ENCODE data around the gene ELP4.
"Not testable (repeated sequence)": the region's sequence is repeated elsewhere in the genome, so short reads cannot be mapped to it uniquely, and the experiment has no call there.

ELP4 gene

GRCh38 chr11:31555938-31556337, 46.4 kb downstream of the ELP4 start:
- no peak for DNase-seq (ENCODE audit: low read depth)

GRCh38 chr11:31558001-31558400, 48.4 kb downstream of the ELP4 start:
- no peak for DNase-seq (ENCODE audit: low read depth)

- no peak for DNase-seq (ENCODE audit: low read depth)
Measured at GRCh38 chr11:31560842-31561476, 51.4 kb downstream of the ELP4 start.

DNA sequence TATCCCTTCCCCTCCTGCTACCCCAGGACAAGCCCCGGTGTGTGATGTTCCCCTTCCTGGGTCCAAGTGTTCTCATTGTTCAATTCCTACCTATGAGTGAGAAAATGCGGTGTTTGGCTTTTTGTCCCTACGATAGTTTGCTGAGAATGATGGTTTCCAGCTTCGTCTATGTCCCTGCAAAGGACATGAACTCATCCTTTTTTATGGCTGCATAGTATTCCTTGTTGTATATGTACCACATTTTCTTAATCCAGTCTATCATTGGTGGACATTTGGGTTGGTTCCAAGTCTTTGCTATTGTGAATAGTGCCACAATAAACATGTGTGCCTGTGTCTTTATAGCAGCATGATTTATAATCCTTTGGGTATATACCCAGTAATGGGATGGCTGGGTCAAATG, 55.0 kb downstream of the ELP4 start:
- DNase-seq (ENCODE audit: low read depth): not testable (repeated sequence)

GRCh38 chr11:31574133-31574532, 64.6 kb downstream of the ELP4 start:
- not testable (repeated sequence) for DNase-seq (ENCODE audit: low read depth)

GRCh38 chr11:31575764-31576163, 66.2 kb downstream of the ELP4 start:
- DNase-seq (ENCODE audit: low read depth): not testable (repeated sequence)

GRCh38 chr11:31579412-31579811, 69.8 kb downstream of the ELP4 start:
- DNase-seq (ENCODE audit: low read depth): not testable (repeated sequence)

DNA sequence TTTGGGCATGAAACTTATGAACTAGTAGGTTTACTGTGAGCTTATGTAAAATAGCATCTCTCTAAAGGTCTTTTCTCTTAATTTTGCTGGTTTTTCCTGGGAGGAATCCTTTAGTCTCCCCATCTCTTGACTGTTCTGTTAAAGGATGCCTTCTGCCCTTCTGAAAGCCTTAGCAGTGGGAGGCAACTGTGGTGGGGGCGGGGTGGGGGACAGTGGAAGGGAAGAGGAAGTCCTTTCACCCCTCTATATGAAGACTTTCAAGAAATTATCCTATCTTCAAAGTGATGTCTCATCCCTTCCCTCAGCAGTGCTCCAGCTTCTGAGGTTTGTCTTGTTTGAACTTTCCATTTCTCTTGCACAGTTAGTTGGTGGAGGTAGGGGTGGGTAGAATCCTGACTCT, 73.1 kb downstream of the ELP4 start:
- DNase-seq (ENCODE audit: low read depth): no peak

DNA sequence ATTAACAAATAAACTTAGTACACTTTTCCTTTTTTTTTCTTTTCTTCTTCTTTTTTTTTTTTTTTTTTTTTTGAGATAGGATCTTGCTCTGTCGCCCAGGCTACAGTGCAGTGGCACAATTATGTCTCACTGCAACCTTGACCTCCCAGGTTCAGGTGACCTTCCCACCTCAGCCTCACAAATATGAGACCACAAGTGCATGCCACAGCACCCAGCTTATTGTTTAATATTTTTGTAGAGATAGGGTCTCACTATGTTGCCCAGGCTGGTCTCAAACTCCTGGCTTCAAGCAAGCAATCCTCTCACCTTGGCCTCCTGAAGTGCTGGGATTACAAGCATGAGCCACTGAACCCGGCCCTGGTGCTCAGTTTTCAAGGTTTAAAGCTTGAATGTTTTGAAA, 88.9 kb downstream of the ELP4 start:
- DNase-seq (ENCODE audit: low read depth): no peak

GRCh38 chr11:31601635-31602282, 92.2 kb downstream of the ELP4 start:
- no peak for DNase-seq (ENCODE audit: low read depth)

- no peak for DNase-seq (ENCODE audit: low read depth)
Measured at GRCh38 chr11:31606893-31607292, 97.3 kb downstream of the ELP4 start.

GRCh38 chr11:31607914-31608313, 98.3 kb downstream of the ELP4 start:
- DNase-seq (ENCODE audit: low read depth): no peak

DNA sequence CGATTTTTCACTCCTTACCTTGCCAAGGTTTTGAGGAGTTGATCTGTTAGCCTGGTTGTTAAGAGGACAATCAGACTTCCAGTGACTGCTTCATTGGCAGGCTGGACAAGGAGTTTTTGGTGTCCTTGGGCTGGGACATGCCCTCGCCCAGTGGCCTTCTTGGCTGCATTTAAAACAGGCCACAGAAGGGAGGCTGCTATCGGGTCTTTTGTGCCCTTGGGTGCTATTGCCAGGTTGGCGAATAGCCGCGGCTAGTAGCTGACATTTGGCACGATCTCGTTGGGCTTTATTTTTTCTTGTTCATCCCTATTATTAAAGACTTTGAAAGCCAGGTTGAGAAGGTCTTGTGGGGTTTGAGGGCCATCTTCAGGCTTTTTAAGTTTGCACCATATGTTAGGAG, 99.4 kb downstream of the ELP4 start:
- DNase-seq (ENCODE audit: low read depth): no peak

- DNase-seq (ENCODE audit: low read depth): no peak
Measured at GRCh38 chr11:31610544-31610943, 101.0 kb downstream of the ELP4 start.

GRCh38 chr11:31617246-31617645, 107.7 kb downstream of the ELP4 start:
- no peak for DNase-seq (ENCODE audit: low read depth)

- no peak for DNase-seq (ENCODE audit: low read depth)
Measured at GRCh38 chr11:31619980-31620379, 110.4 kb downstream of the ELP4 start.

DNA sequence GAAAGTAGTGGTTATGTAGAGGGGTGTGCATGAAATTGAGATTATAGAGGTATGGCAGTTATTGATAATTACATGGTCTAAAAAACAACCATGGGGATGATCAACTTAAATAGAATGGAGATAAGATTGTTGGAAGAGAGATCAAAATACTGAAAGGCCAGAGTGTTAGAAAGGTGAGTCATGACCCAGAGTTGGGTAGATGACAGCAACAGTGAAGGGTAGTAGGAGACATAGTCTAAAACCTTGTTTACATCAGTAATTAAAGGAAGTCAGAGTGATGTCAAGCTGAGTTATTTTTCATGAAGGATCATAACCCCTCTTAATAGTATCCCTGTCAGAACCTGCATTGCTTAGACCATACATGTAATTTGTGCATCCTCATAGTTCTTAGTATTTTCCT, 110.9 kb downstream of the ELP4 start:
- DNase-seq (ENCODE audit: low read depth): no peak

- DNase-seq (ENCODE audit: low read depth): no peak
Measured at GRCh38 chr11:31625868-31626267, 116.3 kb downstream of the ELP4 start.

DNA sequence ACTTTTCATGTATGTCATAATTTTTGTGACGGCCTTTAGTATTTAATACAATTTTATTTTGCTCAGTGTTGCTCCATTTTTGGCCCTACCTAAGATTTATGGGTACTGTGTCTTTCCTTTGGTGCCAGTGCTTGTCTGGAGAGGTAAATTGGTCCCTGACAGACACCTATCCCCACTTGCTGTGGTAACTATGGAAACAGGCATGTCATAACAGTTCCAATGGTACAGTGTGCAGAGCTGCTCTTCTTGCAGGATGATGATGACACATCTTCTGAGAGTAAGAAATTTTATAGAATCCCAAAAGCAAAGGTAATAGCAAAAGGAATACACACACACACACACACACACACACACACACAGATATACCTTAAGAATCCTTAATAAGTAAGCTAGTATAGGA, 118.5 kb downstream of the ELP4 start:
- no peak for DNase-seq (ENCODE audit: low read depth)

GRCh38 chr11:31636983-31637382, 127.4 kb downstream of the ELP4 start:
- DNase-seq (ENCODE audit: low read depth): no peak

DNA sequence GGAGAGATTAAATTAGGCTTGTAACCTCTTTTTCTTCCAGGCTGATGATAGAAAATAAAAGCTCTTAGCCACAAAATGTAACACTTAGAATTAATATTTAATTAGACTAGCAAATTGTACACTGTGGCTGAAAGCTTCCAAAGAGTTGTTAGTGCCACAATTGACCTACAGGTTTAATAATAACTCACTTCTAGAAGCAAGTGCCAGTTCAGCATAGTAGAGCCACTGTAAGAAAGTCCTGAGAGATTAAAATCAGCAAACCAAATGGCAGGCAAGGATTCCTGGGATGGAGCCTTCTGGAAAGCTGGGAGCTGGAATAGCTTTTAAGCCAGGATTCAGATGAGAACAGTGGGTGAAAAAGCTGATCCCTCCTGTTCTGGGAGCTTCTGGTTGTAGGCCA, 131.0 kb downstream of the ELP4 start:
- DNase-seq (ENCODE audit: low read depth): no peak

DNA sequence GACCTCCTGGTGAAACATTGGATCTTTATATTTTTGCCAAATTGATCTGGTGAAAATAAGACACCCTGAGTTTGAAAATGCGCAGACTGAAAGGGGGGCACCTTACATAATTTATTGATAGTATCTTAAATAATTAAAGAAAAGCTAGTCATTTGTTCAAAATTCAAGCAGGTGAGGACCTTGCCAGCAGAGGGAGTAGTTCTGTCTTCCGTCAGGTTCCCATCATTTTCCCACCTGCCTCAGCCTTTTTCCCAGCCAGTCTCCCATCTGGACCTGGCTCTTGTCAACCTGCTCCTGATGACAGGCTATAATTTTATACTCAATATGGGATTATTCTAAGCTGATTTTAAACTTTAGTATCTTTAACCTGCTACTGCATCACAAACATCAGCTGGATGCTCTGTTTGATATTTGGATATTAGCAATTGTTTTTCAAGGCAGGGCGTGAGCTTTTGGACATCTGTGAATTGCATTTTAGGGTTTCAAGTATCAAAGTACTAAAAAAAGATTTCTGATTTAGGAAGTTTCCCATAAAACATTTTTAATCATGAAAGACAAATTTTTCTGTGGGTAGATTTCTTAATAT, 132.0 kb downstream of the ELP4 start:
- no peak for DNase-seq (ENCODE audit: low read depth)

DNA sequence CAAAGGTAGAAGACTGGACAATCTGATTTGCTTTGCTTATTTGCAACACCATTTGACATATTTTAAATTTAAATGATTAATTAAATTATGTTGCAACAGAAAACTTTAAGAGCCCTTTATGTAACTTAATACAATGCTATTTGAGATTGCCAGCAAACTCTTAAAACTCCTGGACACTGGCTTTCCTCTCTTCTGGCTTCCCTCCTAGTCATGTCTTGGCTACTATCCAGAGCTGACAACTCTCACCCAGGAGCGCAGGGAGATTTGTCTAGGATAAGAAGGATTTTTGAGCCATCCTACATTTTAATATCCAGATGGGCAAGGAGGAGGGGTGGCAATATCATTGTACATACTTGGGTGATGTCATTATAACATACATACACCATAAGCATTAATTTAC, 134.3 kb downstream of the ELP4 start:
- DNase-seq (ENCODE audit: low read depth): no peak

GRCh38 chr11:31645747-31646146, 136.2 kb downstream of the ELP4 start:
- no peak for DNase-seq (ENCODE audit: low read depth)

Measured in CMK (cell line).